Natural killer cell (primary cell): ENCODE data around the gene PITPNM3. TPM values are rescaled to one million over a fixed set of nuclear protein-coding genes. Genes with fewer than 3 reads are reported as not detected.
"Not testable (repeated sequence)": the region's sequence is repeated elsewhere in the genome, so short reads cannot be mapped to it uniquely, and the experiment has no call there.

Experiments
- ATAC-seq, 3 donors: fragments of 150-1000 bp in 2 of 3; fragments of 200-7000 bp in 1 of 3; cut with Tn5 transposase; 1 replicate in 1 of 3; 2 replicates in 2 of 3; pipeline ENCODE4 v1.10.0; 2021; ENCODE audit warnings: mild to moderate bottlenecking in 2 of 3, moderate library complexity in 2 of 3
- DNase-seq, 2 donors: peaks; one replicate each; pipeline versions ENCODE4 v3.0.0 to v3.0.0-alpha.2; 2013 to 2021; ENCODE audit warnings: mixed read lengths in 1 of 2
- H3K27ac ChIP-seq: one replicate; pipeline ENCODE4 v1.5.1; 2013; ENCODE audit warnings: mild to moderate bottlenecking, low read length
- H3K27me3 ChIP-seq: one replicate; pipeline ENCODE4 v1.6.1; 2013; ENCODE audit warnings: low read length; ENCODE audit not compliant: control insufficient read depth, insufficient read depth
- H3K36me3 ChIP-seq: one replicate; pipeline ENCODE4 v1.6.1; 2013; ENCODE audit warnings: low read length; ENCODE audit not compliant: control insufficient read depth, insufficient read depth
- H3K4me1 ChIP-seq: one replicate; pipeline ENCODE4 v1.6.1; 2013; ENCODE audit warnings: low read length; ENCODE audit not compliant: control insufficient read depth, insufficient read depth
- H3K4me3 ChIP-seq: one replicate; pipeline ENCODE4 v1.5.1; 2013; ENCODE audit warnings: low read length
- H3K9me3 ChIP-seq: one replicate; pipeline ENCODE4 v1.6.1; 2013; ENCODE audit warnings: low read length; ENCODE audit not compliant: control insufficient read depth, insufficient read depth
- H3K27ac Mint-ChIP-seq, 2 donors: one replicate each; pipeline ENCODE4 v1.8.0; 2022; ENCODE audit warnings: mild to moderate bottlenecking in 2 of 2, mixed read lengths in 2 of 2, moderate library complexity in 1 of 2
- H3K27me3 Mint-ChIP-seq, 2 donors: one replicate each; pipeline ENCODE4 v1.8.0; 2022; ENCODE audit warnings: low read depth in 2 of 2, mixed read lengths in 2 of 2
- H3K36me3 Mint-ChIP-seq: one replicate; pipeline ENCODE4 v1.8.0; 2022; ENCODE audit warnings: mixed read lengths
- H3K4me1 Mint-ChIP-seq, 2 donors: one replicate each; pipeline ENCODE4 v1.8.0; 2022; ENCODE audit warnings: mixed read lengths in 2 of 2
- H3K4me3 Mint-ChIP-seq: one replicate; pipeline ENCODE4 v1.8.0; 2022; ENCODE audit warnings: mild to moderate bottlenecking, moderate library complexity, mixed read lengths
- H3K9me3 Mint-ChIP-seq, 2 donors: one replicate each; pipeline ENCODE4 v1.8.0; 2022; ENCODE audit warnings: mixed read lengths in 2 of 2
- WGBS: methylation state at CpG from one replicate; pipeline ENCODE4 v1.1.7; 2013; ENCODE audit warnings: missing lambda C conversion rate; ENCODE audit not compliant: insufficient coverage; 5-methylcytosine and 5-hydroxymethylcytosine counted together
- intact Hi-C: fragments of 100-400 bp; cut with micrococcal nuclease; formaldehyde crosslinking; loops from one replicate; pipeline ENCODE4 v1.14.2; 2022
- total RNA-seq, 4 donors: library from RNA; stranded (reverse); fragments of 120-200 nt in 1 of 4; gene quantifications; one replicate each; pipeline versions ENCODE4 v1.2.3 to v1.2.4, GENCODE V29; 2013 to 2022
- TF ChIP-seq, protein P1 (sequence below): fragments of 200-600 bp; IDR thresholded peaks from one replicate; pipeline ENCODE4 v1.8.0; 2022; ENCODE audit warnings: antibody characterized with exemption

PITPNM3 gene
- total RNA-seq, 3 donors from 2014 or later (not counting 1 experiment from before 2014, with no cell fraction given), result 0.42 to 0.75 (median 0.50) TPM

DNA sequence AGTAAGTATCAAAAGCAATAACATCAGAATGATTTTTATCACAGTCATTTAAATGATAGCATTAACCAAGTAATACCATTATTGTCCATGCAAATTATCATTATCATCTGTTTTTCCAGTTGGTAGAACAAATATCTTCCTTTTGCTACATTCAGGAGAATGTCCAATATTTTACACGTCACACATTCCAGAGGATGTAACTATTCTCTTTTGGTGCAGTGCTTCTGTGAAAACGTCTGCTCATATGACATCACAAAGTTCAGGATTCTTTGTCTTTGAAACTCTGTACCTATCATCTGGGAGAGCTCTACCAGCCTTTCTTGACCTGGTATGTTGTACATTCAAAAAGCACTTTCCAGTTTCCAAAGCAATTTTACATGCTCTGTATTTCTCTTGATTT, 40.2 kb upstream of the PITPNM3 start:
- TF ChIP-seq, protein P1, sequence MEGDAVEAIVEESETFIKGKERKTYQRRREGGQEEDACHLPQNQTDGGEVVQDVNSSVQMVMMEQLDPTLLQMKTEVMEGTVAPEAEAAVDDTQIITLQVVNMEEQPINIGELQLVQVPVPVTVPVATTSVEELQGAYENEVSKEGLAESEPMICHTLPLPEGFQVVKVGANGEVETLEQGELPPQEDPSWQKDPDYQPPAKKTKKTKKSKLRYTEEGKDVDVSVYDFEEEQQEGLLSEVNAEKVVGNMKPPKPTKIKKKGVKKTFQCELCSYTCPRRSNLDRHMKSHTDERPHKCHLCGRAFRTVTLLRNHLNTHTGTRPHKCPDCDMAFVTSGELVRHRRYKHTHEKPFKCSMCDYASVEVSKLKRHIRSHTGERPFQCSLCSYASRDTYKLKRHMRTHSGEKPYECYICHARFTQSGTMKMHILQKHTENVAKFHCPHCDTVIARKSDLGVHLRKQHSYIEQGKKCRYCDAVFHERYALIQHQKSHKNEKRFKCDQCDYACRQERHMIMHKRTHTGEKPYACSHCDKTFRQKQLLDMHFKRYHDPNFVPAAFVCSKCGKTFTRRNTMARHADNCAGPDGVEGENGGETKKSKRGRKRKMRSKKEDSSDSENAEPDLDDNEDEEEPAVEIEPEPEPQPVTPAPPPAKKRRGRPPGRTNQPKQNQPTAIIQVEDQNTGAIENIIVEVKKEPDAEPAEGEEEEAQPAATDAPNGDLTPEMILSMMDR, result no peak
- ATAC-seq (no peak), DNase-seq (no peak)
- intact Hi-C loops, result no loop called here
- no peak overlapping the region for H3K4me3 ChIP-seq
- H3K4me1 ChIP-seq, result no peaks in the 10 kb centered on the region
- H3K36me3 ChIP-seq, result peaks cover 40% of the 10 kb centered on the region
- Mint-ChIP-seq H3K27me3 (no peaks in the 10 kb centered on the region), H3K4me1 (no peaks in the 10 kb centered on the region), H3K9me3 (no peaks in the 10 kb centered on the region), H3K36me3 (no peaks in the 10 kb centered on the region), H3K4me3 (no peak overlapping the region), H3K27ac (no peak overlapping the region)
- H3K9me3 ChIP-seq, result no peaks in the 10 kb centered on the region
- no peak overlapping the region for H3K27ac ChIP-seq
- no peaks in the 10 kb centered on the region for H3K27me3 ChIP-seq
- 96% methylated on average over 2 of the region's 2 CpGs for WGBS

DNA sequence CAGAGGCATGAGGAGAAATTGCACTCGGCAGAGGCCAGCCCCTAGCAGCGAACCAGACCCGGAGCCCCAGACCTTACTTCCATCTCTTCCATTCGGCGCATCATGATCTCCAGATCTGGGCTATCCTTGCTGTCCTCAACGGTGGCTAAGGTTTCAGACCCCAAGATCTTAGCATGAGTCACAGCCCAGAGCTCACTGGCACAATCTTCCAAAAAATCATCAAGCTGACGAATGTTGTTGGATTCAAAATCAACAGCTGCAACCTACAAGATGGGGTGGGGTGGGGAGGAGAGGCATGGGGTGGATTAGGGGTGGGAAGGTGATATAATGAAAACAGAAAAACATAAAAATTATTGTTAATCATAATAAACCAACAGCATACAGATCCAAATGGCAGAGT, 39.7 kb upstream of the PITPNM3 start:
- no peak overlapping the region for H3K4me3 Mint-ChIP-seq
- ATAC-seq, result no peak
- no peaks in the 10 kb centered on the region for H3K4me1 Mint-ChIP-seq
- TF ChIP-seq, protein P1, result no peak
- intact Hi-C loops, result no loop called here
- Histone ChIP-seq H3K9me3 (no peaks in the 10 kb centered on the region), H3K4me3 (no peak overlapping the region), H3K27ac (no peak overlapping the region), H3K4me1 (no peaks in the 10 kb centered on the region), H3K36me3 (peaks cover 40% of the 10 kb centered on the region), H3K27me3 (no peaks in the 10 kb centered on the region)
- no peak for DNase-seq
- no peaks in the 10 kb centered on the region for H3K27me3 Mint-ChIP-seq
- no peaks in the 10 kb centered on the region for H3K36me3 Mint-ChIP-seq
- 98% methylated on average over 7 of the region's 7 CpGs for WGBS
- H3K27ac Mint-ChIP-seq, result no peak overlapping the region
- no peaks in the 10 kb centered on the region for H3K9me3 Mint-ChIP-seq

DNA sequence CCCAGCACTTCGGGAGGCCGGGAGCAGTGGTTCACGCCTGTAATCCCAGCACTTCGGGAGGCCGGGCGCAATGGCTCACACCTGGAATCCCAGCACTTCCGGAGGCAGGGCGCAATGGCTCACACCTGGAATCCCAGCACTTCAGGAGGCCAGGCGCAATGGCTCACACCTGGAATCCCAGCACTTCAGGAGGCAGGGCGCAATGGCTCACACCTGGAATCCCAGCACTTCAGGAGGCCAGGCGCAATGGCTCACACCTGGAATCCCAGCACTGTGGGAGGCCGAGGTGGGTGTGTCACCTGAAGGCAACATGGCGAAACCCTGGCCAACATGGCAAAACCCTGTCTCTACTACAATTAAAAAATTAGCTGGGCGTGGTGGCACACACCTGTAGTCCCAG, 37.0 kb upstream of the PITPNM3 start:
- H3K4me1 ChIP-seq, DNase-seq, H3K36me3 Mint-ChIP-seq, H3K27me3 Mint-ChIP-seq, H3K4me1 Mint-ChIP-seq, H3K9me3 Mint-ChIP-seq, H3K27ac ChIP-seq, ATAC-seq, H3K27ac Mint-ChIP-seq, intact Hi-C loops, H3K9me3 ChIP-seq, H3K4me3 ChIP-seq, H3K27me3 ChIP-seq, H3K4me3 Mint-ChIP-seq: not testable (repeated sequence)
- peaks cover 55% of the 10 kb centered on the region for H3K36me3 ChIP-seq
- 98% methylated on average over 14 of the region's 14 CpGs for WGBS

DNA sequence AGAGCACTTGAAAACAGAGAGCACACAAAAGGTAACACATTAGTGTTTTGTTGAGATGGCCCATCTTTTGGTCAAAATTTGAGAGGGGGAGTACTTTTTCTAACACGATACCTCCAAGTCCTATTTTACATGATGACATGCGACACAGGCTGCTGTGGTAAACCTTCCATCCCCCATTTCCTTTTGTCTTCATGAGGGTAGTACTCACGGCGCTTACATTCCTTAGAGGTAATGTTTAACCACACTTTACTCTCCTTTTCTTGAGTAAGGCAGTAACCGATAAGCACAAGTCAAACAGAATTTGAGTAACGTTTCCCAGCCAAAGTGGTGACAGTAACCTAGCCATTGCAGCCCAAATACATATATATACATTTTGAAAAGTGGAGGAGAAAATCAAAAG, 35.8 kb upstream of the PITPNM3 start:
- Histone ChIP-seq H3K4me3 (no peak overlapping the region), H3K27me3 (no peaks in the 10 kb centered on the region), H3K36me3 (peaks cover 65% of the 10 kb centered on the region), H3K27ac (no peak overlapping the region), H3K4me1 (no peaks in the 10 kb centered on the region), H3K9me3 (no peaks in the 10 kb centered on the region)
- Mint-ChIP-seq H3K27ac (no peak overlapping the region), H3K4me3 (no peak overlapping the region), H3K36me3 (peaks cover 10% of the 10 kb centered on the region), H3K9me3 (no peaks in the 10 kb centered on the region), H3K27me3 (no peaks in the 10 kb centered on the region), H3K4me1 (no peaks in the 10 kb centered on the region)
- DNase-seq (no peak), ATAC-seq (no peak)
- WGBS, result 90% methylated on average over 5 of the region's 6 CpGs
- intact Hi-C loops, result no loop called here
- TF ChIP-seq, protein P1, result no peak
